Raji (cell line): Measurements from ENCODE around the gene GMEB1.

Experiments used
- POLR2A ChIP-seq: IDR thresholded peaks from 2 replicates; pipeline ENCODE4 v1.6.1; 2011; ENCODE audit warnings: low read depth, low read length, control low read depth; ENCODE audit not compliant: insufficient read depth

Gene GMEB1

DNA sequence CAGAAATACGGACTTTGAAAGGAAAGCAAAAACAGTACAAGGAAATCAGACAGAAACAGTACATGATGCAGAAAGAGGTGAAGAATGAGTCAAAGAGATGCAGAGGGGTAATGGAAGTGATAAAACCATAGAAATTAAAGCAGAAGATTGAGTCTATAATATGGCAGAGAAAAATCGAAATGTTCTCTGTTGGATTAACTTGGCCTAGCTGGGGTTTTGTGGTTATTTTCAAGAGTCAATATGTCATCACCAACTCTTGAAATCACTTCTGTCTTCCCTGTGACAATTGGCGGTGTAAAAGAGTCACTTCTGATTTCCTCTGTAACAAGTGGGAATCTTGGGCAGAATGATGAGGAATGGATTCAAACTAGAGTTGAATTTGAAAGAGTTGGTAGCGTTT lies 75.6 kb downstream of the GMEB1 start:
- no peak for TF ChIP-seq POLR2A

DNA sequence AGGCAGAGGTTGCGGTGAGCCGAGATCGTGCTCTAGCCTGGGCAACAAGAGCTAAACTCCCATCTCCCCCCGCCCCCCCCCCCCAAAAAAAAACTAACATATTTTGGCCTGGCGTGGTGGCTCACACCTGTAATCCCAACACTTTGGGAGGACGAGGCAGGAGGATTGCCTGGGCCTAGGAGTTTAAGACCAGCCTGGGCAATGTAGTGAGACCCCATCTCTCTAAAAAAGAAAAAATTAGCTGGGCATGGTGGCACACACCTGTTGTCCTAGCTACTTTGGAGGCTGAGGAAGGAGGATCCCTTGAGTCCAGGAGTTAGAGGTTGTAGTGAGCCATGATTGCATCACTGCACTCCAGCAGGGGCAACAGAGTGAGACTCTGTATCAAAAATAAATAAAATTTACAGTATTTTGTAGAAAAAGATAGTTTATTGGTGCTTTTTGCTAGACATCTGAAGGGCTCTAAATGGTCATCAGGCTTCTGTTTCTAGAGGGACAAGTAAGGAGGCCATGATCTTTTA lies 77.1 kb downstream of the GMEB1 start:
- TF ChIP-seq POLR2A = no peak

DNA sequence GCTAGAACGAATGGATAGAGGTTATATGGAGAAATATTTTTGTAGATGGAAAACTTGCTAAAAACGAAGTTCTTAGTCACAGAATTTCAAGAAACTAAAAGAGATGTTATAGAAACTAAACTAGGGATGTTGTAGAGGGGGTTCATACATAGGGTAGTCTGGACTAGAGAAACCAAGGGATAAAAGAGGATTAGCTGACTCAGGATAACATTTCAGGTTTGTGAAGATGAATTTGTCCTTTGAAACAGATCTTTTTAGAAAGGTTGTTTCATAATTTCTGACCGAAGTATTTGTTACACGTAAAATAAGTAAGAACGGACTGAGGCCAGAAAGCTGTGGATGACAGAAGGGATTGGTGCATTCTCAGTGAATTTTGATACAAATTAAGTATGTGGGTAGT lies 81.7 kb downstream of the GMEB1 start:
- no peak for TF ChIP-seq POLR2A

DNA sequence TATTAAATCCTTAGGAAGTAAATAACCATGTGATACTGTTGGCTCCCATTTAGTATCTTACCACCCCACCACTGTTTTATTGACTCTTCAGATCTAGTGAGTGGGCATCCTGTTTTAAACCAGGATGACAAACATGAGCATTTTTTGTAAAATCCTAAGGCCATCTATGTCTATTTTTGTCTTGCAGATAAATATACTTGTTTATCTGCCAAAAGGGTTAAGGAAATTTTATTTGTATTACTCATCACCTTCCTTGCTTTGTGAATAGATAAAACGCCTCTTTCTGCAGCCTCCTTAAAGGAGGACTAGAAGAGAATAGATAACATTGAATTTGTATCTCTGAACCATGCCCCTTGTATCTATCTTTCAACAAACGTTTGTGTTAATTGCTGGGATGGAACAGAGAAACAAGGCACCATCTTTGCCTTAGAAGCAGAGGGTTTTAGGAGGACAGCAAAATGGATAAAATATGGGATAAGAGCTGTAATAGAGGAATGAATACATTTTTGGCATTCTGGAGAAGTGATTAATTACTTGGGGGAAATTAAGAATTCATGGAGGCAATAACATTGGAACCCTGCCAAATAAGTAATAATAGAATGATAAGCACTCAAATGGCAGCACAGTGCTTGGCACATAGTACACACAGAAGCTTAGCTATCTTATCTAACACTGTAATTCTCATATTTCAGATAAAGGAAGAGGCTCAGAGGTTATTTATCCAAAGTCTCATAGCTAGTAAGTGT lies 82.9 kb downstream of the GMEB1 start:
- TF ChIP-seq POLR2A = no peak

DNA sequence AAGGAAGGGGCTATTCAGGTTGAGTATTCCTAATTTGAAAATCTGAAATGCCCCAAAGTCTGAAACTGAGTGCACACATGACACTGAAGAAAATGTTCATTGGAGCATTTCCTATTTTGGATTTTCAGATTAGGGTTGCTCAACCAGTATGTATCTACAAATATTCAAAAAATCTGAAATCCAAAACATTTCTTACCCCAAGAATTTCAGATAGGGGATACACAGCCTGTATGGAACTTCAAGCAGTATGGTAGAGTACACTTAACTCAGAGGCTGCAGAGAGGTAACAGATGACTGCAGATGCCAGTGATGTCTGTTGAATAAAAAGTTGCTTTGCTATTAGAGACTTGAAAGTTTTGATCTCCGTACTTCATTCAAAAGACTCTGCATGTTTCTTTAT lies 87.1 kb downstream of the GMEB1 start:
- no peak for TF ChIP-seq POLR2A

DNA sequence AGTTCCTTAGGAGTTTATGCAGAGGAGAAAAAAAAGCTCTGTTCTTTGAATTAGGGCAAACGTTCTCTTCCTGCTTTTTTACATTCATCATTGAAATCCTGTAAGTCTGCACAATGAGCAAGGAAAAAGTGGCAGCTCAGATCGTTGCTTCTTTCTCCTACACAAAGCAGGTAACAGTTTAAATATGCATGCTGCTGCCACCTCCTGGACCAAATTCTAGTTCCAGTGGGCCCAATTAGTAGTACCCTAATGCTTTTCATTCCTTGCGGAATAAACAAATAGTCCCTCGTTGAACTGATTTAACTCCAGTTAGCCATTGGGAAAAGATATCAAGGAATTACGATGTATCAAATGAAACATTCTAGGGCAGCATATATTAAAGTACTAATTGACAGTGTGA lies 88.3 kb downstream of the GMEB1 start:
- no peak for TF ChIP-seq POLR2A

DNA sequence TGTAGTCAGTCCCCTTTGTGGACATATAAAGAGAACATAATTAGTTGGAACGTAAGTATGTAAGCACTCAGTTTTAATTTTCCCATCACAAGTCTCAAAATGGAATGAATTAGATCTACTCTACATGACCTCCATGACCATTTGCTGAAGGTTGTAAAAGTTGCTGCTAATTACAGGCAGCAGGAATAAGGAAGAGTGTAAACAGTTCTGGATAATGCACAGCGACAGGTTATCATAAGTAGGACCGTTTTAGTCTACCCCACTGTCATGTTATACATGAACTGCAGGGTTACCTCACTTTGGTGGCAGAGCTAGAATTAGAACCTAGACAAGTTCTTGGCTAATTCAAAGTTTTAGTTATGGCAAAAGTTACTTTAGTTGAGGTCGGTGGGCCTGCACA lies 89.8 kb downstream of the GMEB1 start:
- TF ChIP-seq POLR2A = no peak

DNA sequence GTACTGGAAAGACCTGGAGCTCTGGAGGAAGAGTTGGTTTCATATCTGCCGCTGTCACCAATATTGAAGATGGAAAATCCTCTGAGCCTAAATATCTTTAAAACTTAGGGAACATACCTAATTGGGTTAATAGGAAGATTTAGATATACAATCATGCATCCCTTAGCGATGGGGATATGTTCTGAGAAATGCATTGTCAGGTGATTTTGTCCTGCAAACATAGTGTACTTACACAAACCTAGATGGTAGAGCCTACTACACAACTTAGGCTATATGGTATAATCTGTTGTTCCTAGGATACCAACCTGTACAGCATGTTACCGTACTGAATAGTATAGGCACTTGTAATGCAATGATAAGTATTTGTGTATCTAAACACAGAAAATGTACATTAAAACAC lies 90.7 kb downstream of the GMEB1 start:
- TF ChIP-seq POLR2A = no peak

DNA sequence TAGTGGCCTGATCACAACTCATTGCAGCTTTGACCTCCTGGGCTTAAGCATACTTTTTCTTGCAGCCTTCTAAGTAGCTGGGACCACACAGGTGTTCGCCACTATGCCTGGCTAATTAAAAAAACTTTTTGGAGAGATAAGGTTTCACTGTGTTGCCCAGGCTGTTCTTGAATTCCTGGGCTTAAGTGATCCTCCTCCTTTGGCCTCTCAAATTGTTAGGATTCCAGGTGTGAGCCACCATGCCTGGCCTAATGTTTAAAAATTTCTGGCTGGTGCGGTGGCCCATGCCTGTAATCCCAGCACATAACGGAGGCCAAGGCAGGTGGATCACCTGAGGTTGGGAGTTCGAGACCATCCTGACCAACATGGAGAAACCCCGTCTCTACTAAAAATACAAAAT lies 92.6 kb downstream of the GMEB1 start:
- TF ChIP-seq POLR2A = no peak

DNA sequence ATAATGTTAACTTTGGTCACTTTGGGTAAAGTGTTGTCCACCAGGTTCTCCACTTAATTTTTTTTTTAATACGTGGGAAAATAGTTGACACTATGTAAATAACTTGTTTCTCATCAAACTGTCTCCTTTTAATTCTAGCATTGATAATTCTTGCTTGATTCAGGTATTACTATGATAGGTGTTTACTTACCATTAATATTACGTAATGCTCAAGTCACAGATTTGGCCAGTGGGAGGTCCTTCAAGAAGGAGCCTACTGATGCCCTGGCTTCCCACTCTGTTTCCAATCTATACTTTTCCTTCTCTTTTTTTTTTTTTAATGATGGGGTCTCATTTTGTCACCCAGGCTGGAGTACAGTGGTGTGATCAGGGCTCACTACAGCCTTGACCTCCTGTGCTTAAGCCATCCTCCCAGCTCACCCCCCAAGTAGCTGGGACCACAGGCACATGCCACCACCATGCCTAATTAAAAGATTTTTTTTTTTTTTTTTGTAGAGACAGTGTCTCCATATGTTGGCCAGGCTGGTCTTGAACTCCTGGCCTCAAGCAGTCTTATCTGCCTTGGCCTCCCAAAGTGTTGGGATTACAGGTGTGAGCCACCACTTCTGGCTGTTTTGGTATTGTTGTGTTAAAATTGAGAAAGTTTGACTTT lies 98.1 kb downstream of the GMEB1 start:
- no peak for TF ChIP-seq POLR2A
